Mesendoderm (in vitro differentiated cells): ENCODE results near the gene MBNL1. TPM values are rescaled to one million over a fixed set of nuclear protein-coding genes. Genes with fewer than 3 reads are reported as not detected.

Experiments used
- DNase-seq: peaks from one replicate; pipeline ENCODE4 v3.0.0; 2013
- H2AK5ac ChIP-seq: 2 replicates; pipeline ENCODE4 v1.6.1; 2013; ENCODE audit warnings: low read length, inconsistent platforms
- H2BK120ac ChIP-seq: 2 replicates; pipeline ENCODE4 v1.6.1; 2013; ENCODE audit warnings: low read depth, mild to moderate bottlenecking, low read length, moderate library complexity, mixed read lengths
- H2BK15ac ChIP-seq: replicated peaks from 2 replicates; pipeline ENCODE4 v1.6.1; 2013; ENCODE audit warnings: low read depth, mild to moderate bottlenecking, moderate library complexity
- H2BK5ac ChIP-seq: 2 replicates; pipeline ENCODE4 v1.6.1; 2013; ENCODE audit warnings: low read length, inconsistent platforms
- H3K18ac ChIP-seq: 2 replicates; pipeline ENCODE4 v1.6.1; 2013; ENCODE audit warnings: mild to moderate bottlenecking, low read length, mixed read lengths
- H3K23ac ChIP-seq: one replicate; pipeline ENCODE4 v1.6.1; 2013; ENCODE audit warnings: low read length
- H3K27ac ChIP-seq: 2 replicates; pipeline ENCODE4 v1.5.1; 2013; ENCODE audit warnings: low read depth, mild to moderate bottlenecking, inconsistent platforms, low read length, moderate library complexity
- H3K27me3 ChIP-seq: 2 replicates; pipeline ENCODE4 v1.6.1; 2013; ENCODE audit warnings: low read length, control low read depth, mild to moderate bottlenecking, inconsistent platforms; ENCODE audit not compliant: insufficient read depth, poor library complexity
- H3K36me3 ChIP-seq: 2 replicates; pipeline ENCODE4 v1.6.1; 2013; ENCODE audit warnings: low read length, inconsistent platforms; ENCODE audit not compliant: control insufficient read depth, insufficient read depth
- H3K4ac ChIP-seq: one replicate; pipeline ENCODE4 v1.6.1; 2013; ENCODE audit warnings: low read depth, mild to moderate bottlenecking, low read length, moderate library complexity
- H3K4me1 ChIP-seq: 2 replicates; pipeline ENCODE4 v1.6.1; 2013; ENCODE audit warnings: low read depth, low read length, inconsistent platforms; ENCODE audit not compliant: control insufficient read depth
- H3K4me2 ChIP-seq: 2 replicates; pipeline ENCODE4 v1.6.1; 2013; ENCODE audit warnings: low read length
- H3K4me3 ChIP-seq: 2 replicates; pipeline ENCODE4 v1.5.1; 2013; ENCODE audit warnings: mild to moderate bottlenecking, low read length
- H3K56ac ChIP-seq: one replicate; pipeline ENCODE4 v1.6.1; 2013; ENCODE audit warnings: low read length
- H3K79me1 ChIP-seq: 2 replicates; pipeline ENCODE4 v1.6.1; 2013; ENCODE audit warnings: low read length, inconsistent platforms
- H3K79me2 ChIP-seq: 2 replicates; pipeline ENCODE4 v1.6.1; 2013; ENCODE audit warnings: mild to moderate bottlenecking, low read length; ENCODE audit not compliant: control insufficient read depth, insufficient read depth
- H3K9ac ChIP-seq: 2 replicates; pipeline ENCODE4 v1.6.1; 2013; ENCODE audit warnings: low read length, inconsistent platforms
- H4K5ac ChIP-seq: one replicate; pipeline ENCODE4 v1.6.1; 2013; ENCODE audit warnings: low read length
- H4K8ac ChIP-seq: one replicate; pipeline ENCODE4 v1.6.1; 2013; ENCODE audit warnings: low read depth, mild to moderate bottlenecking, control low read depth, low read length, moderate library complexity
- WGBS: extraction: QIAGEN DNeasy Blood & Tissue Kit; methylation state at CpG from one replicate; pipeline ENCODE4 v1.1.7; 2013; ENCODE audit warnings: low lambda C conversion rate, missing lambda C conversion rate; ENCODE audit not compliant: insufficient coverage; ENCODE audit errors: extremely low coverage; 5-methylcytosine and 5-hydroxymethylcytosine counted together
- polyA plus RNA-seq, 2 experiments: library from polyadenylated mRNA; stranded (reverse); fragments of 200-250 nt; gene quantifications; one replicate each; pipeline ENCODE4 v1.2.3, GENCODE V29; 2013

The MBNL1 gene
- polyA plus RNA-seq (2013, experiment 1 of 2) = 4.1 TPM
- 4.2 TPM for polyA plus RNA-seq (2013, experiment 2 of 2)

DNA sequence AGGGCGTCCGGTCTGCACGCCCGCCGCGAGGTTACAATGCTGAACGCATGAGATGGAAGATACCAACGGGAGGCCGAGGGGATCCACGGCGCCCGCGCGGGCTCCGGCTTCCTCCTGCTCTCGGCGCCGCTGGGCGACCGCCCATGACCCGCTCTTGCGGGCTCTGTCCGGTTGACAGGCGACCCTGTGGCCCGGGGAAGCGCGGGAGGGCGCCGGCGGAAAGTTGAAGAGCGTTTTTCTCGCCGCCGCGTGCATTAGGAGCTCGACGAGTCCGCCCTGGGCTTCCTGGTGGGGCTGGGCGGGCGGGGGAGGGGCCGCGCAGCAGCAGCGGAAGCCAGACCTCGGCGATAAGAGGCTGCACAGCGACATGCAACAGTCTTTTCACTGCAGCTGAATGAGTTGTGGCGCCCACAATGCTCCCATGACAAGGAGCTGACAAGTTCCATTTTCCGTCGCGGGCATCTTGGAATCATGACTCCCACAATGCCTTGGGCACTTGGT is at the start of gene MBNL1:
TSS of gene MBNL1 (plus strand) at position 375 of the 501 bp plus-strand sequence. CDS start 31,265 bp downstream, outside the sequence.
- peaks cover 6% of the 10 kb centered on the region for H3K79me2 ChIP-seq

DNA sequence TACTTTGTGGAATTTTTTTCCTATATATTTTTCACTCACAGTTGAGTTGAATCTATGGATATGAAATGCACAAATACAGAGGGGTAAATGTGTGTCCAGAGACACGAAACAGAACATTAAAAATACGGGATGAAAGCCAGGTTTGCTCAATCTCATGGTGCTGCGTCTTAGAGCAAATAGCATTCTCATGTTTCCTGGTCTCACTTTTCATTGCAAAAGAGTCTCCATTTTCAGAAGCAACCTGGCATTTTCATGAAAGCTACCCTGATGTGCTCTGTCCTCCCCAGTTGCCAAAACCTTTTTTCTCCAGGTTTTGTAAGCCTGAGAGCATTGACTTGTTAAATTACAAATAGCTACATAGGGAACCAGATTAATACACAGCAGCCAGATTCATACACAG is 49.5 kb upstream of the MBNL1 start:
- Histone ChIP-seq H3K56ac (no peak overlapping the region), H2AK5ac (no peak overlapping the region), H3K4me3 (no peak overlapping the region), H3K27me3 (no peaks in the 10 kb centered on the region), H3K4me1 (no peaks in the 10 kb centered on the region), H3K4ac (no peak overlapping the region), H3K36me3 (no peaks in the 10 kb centered on the region), H4K5ac (no peak overlapping the region), H3K23ac (no peak overlapping the region), H2BK120ac (no peak overlapping the region), H3K79me2 (no peaks in the 10 kb centered on the region), H3K9ac (no peak overlapping the region), H2BK15ac (no peak overlapping the region), H3K27ac (no peak overlapping the region), H2BK5ac (no peak overlapping the region), H3K4me2 (no peak overlapping the region), H3K18ac (no peak overlapping the region), H3K79me1 (no peaks in the 10 kb centered on the region), H4K8ac (no peak overlapping the region)
- WGBS = no CpG with 5 or more reads among the region's 3 CpGs
- DNase-seq = no peak

More for the DNA sequence above, at the start of gene MBNL1:
- H3K36me3 ChIP-seq = no peaks in the 10 kb centered on the region
- H3K4me3 ChIP-seq = peak within 1 kb of the TSS; percentile 66
- peak within 1 kb of the TSS; percentile 59 for H3K9ac ChIP-seq
- H2AK5ac ChIP-seq = no peak within 1 kb of the TSS
- H2BK15ac ChIP-seq = no peak within 1 kb of the TSS
- H4K5ac ChIP-seq = no peak within 1 kb of the TSS
- H3K23ac ChIP-seq = no peak within 1 kb of the TSS
- no CpG with 5 or more reads among the region's 50 CpGs for WGBS
- no peak within 1 kb of the TSS for H2BK5ac ChIP-seq
- peak within 1 kb of the TSS; percentile 77 for H3K27ac ChIP-seq
- DNase-seq = peak; percentile 86
- H3K56ac ChIP-seq = peak within 1 kb of the TSS; percentile 77
- H3K4me1 ChIP-seq = no peaks in the 10 kb centered on the region
- H3K79me1 ChIP-seq = no peaks in the 10 kb centered on the region
- H3K18ac ChIP-seq = peak within 1 kb of the TSS; percentile 54
- H4K8ac ChIP-seq = peak within 1 kb of the TSS; percentile 7
- peak within 1 kb of the TSS; percentile 92 for H3K4me2 ChIP-seq
- no peak within 1 kb of the TSS for H3K4ac ChIP-seq
- H2BK120ac ChIP-seq = no peak within 1 kb of the TSS
- peaks cover 2% of the 10 kb centered on the region for H3K27me3 ChIP-seq

DNA sequence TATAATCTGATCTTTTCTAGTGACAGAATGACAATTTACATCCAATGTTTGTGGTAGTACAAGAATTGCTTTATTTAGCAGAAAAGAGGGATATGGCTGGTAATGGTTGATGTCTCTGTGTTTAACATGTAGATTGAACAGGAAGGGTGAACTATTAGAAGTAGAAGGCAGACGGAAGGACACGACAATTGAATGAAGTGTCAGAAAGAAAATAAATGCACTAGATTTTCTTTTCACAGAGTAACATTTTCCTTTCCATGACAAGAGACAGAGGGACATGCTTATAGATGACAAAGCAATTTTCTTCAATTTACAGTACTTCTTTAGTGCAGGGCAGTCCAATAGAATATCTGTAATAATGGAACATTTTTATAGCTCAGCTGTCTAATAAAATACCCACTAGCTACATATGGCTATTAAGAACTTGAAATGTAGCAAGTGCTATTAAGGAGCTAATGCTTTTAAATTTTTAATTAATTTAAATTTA is 48.9 kb upstream of the MBNL1 start:
- Histone ChIP-seq H3K79me2 (no peaks in the 10 kb centered on the region), H4K8ac (no peak overlapping the region), H3K9ac (no peak overlapping the region), H3K4me2 (no peak overlapping the region), H3K27me3 (no peaks in the 10 kb centered on the region), H3K4me1 (no peaks in the 10 kb centered on the region), H3K56ac (no peak overlapping the region), H2AK5ac (no peak overlapping the region), H3K23ac (no peak overlapping the region), H3K4me3 (no peak overlapping the region), H3K18ac (no peak overlapping the region), H2BK120ac (no peak overlapping the region), H2BK5ac (no peak overlapping the region), H2BK15ac (no peak overlapping the region), H3K36me3 (no peaks in the 10 kb centered on the region), H3K27ac (no peak overlapping the region), H3K79me1 (no peaks in the 10 kb centered on the region), H3K4ac (no peak overlapping the region), H4K5ac (no peak overlapping the region)
- no CpG with 5 or more reads among the region's 2 CpGs for WGBS
- DNase-seq = no peak

DNA sequence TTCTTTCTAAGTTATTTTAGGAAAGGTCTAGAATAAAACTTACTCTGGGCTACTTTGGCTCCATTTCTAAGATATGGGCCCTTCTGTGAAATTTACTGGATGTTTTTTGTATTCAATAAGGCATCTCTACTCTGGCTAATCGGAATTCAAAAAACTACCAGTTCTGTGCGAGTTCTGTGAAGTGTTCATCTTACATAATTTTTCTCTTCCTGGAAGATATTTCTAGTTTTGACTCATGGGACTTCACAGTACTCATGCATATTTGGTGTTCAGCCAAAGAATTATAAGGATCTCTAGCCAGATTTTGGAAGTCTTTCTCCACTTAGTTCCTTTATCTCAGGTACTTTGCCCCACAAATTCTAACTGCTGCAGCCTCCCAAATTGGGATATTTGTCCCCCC is 46.4 kb upstream of the MBNL1 start:
- no peaks in the 10 kb centered on the region for H3K36me3 ChIP-seq
- no peak for DNase-seq
- H3K79me2 ChIP-seq = no peaks in the 10 kb centered on the region
- H3K9ac ChIP-seq = no peak overlapping the region
- H3K23ac ChIP-seq = no peak overlapping the region
- H2BK120ac ChIP-seq = no peak overlapping the region
- H4K5ac ChIP-seq = no peak overlapping the region
- no peaks in the 10 kb centered on the region for H3K4me1 ChIP-seq
- no peaks in the 10 kb centered on the region for H3K27me3 ChIP-seq
- no CpG with 5 or more reads among the region's 2 CpGs for WGBS
- no peak overlapping the region for H3K27ac ChIP-seq
- H3K4ac ChIP-seq = no peak overlapping the region
- no peak overlapping the region for H4K8ac ChIP-seq
- H3K4me3 ChIP-seq = no peak overlapping the region
- H2BK15ac ChIP-seq = no peak overlapping the region
- H3K4me2 ChIP-seq = no peak overlapping the region
- H2BK5ac ChIP-seq = no peak overlapping the region
- H3K18ac ChIP-seq = no peak overlapping the region
- H3K79me1 ChIP-seq = no peaks in the 10 kb centered on the region
- H3K56ac ChIP-seq = no peak overlapping the region
- H2AK5ac ChIP-seq = no peak overlapping the region

GRCh38 chr3:152225201-152225600 is 43.5 kb upstream of the MBNL1 start:
- no peak overlapping the region for H4K8ac ChIP-seq
- H3K56ac ChIP-seq = no peak overlapping the region
- H3K23ac ChIP-seq = no peak overlapping the region
- H3K4me1 ChIP-seq = no peaks in the 10 kb centered on the region
- H3K79me2 ChIP-seq = no peaks in the 10 kb centered on the region
- H4K5ac ChIP-seq = no peak overlapping the region
- no peak overlapping the region for H3K4me2 ChIP-seq
- H3K4me3 ChIP-seq = no peak overlapping the region
- no peak overlapping the region for H3K4ac ChIP-seq
- H3K27me3 ChIP-seq = no peaks in the 10 kb centered on the region
- no peaks in the 10 kb centered on the region for H3K79me1 ChIP-seq
- no peak overlapping the region for H2BK15ac ChIP-seq
- H2BK5ac ChIP-seq = no peak overlapping the region
- no peak overlapping the region for H3K27ac ChIP-seq
- H3K18ac ChIP-seq = no peak overlapping the region
- DNase-seq = no peak
- no peak overlapping the region for H2BK120ac ChIP-seq
- H3K36me3 ChIP-seq = no peaks in the 10 kb centered on the region
- H3K9ac ChIP-seq = no peak overlapping the region
- no CpG with 5 or more reads among the region's 2 CpGs for WGBS
- no peak overlapping the region for H2AK5ac ChIP-seq

DNA sequence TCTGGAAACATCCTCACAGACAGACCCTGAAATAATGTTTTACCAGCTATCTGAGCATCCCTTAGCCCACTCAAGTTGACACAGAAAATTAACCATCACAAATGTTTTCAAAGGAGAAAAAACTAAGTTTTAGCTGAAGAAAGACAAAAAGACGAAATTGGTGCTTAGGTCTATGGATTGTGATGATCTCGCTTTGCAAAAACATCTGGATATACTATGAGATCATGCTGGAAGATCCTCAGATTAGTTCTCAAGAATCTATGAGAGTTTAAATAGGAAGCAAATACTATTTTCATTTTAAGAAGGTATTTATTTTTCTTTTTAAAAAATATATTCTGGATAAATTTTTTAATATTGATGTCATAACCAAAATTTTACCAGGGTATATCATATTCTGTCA is 42.6 kb upstream of the MBNL1 start:
- H3K4me1 ChIP-seq = no peaks in the 10 kb centered on the region
- no peak overlapping the region for H2BK15ac ChIP-seq
- H2BK5ac ChIP-seq = no peak overlapping the region
- no peak overlapping the region for H2BK120ac ChIP-seq
- no CpG with 5 or more reads among the region's 2 CpGs for WGBS
- no peak overlapping the region for H3K27ac ChIP-seq
- H3K27me3 ChIP-seq = no peaks in the 10 kb centered on the region
- H3K36me3 ChIP-seq = no peaks in the 10 kb centered on the region
- no peak overlapping the region for H3K4me2 ChIP-seq
- no peak overlapping the region for H3K18ac ChIP-seq
- no peak overlapping the region for H2AK5ac ChIP-seq
- no peak overlapping the region for H3K9ac ChIP-seq
- H3K56ac ChIP-seq = no peak overlapping the region
- no peak overlapping the region for H4K8ac ChIP-seq
- DNase-seq = no peak
- no peak overlapping the region for H3K4me3 ChIP-seq
- H4K5ac ChIP-seq = no peak overlapping the region
- H3K4ac ChIP-seq = no peak overlapping the region
- H3K79me2 ChIP-seq = no peaks in the 10 kb centered on the region
- H3K23ac ChIP-seq = no peak overlapping the region
- H3K79me1 ChIP-seq = no peaks in the 10 kb centered on the region
